ENCODE measurements around the gene LEMD2. TPM values are rescaled to one million over a fixed set of nuclear protein-coding genes. Genes with fewer than 3 reads are reported as not detected.

Gene LEMD2
- total RNA-seq, 4 donors from 2014 or later: 31.0 to 83.3 (median 37.6) TPM

- Histone ChIP-seq H3K27ac (no peak overlapping the region), H3K4me1 (no peaks in the 10 kb centered on the region), H3K4me3 (no peak overlapping the region), H3K9me3 (no peaks in the 10 kb centered on the region), H3K36me3 (no peaks in the 10 kb centered on the region), H3K27me3 (no peaks in the 10 kb centered on the region)
- no peak for DNase-seq
- no peak for TF ChIP-seq POLR2A (IDR thresholded peaks at IDR 0.05)
- TF ChIP-seq, protein P1, sequence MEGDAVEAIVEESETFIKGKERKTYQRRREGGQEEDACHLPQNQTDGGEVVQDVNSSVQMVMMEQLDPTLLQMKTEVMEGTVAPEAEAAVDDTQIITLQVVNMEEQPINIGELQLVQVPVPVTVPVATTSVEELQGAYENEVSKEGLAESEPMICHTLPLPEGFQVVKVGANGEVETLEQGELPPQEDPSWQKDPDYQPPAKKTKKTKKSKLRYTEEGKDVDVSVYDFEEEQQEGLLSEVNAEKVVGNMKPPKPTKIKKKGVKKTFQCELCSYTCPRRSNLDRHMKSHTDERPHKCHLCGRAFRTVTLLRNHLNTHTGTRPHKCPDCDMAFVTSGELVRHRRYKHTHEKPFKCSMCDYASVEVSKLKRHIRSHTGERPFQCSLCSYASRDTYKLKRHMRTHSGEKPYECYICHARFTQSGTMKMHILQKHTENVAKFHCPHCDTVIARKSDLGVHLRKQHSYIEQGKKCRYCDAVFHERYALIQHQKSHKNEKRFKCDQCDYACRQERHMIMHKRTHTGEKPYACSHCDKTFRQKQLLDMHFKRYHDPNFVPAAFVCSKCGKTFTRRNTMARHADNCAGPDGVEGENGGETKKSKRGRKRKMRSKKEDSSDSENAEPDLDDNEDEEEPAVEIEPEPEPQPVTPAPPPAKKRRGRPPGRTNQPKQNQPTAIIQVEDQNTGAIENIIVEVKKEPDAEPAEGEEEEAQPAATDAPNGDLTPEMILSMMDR (IDR thresholded peaks at IDR 0.05): no peak
- intact Hi-C loops (cut with DNase I; ENCODE audit: low total_unique reads): no loop called here
These were observed 55.3 kb downstream of the LEMD2 start for GRCh38 chr6:33733709-33734007.

DNA sequence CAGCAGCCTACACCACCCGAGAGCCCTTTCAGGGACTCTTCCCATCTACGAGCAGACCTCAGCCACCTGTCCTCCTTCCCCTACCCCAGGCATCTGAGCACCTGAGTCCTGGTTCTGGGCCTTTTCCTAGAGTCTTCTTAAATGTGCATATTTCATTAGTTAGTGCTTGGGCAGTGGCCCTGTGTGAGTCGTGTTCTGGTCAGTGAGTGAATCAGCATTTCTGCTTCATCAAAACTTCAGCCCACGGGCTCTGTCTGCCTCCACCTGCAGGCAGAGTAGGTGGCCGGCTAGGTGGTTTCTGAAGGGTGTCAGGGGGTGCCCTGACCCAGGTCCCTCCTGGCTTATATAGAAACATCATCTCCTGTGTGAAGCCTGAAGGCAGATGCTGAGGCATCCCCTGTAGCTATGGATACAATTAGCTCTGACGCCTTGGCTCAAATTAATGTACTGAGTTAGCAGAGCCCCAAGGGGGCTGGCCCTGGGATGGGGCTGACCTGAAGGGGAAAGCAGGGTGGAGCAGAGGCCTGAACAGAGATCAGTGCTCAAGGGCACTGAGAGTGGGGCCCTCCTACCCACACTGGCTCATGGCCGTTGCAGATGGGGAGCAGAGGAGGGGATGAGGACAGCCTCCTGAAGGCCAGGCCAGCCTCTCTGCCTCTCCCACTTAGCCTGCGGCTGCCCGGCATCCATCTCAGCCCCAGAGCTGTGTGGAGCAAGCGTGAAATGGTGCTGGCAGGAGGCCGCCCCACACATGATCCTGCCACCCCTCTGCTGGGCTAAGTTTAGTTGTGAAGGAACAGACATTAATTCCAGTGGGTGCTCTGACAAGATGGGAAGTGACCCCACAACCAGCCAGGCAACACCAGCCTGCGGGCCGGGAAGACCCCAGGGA is 55.9 kb downstream of the LEMD2 start:
- Histone ChIP-seq H3K27ac (no peak overlapping the region), H3K4me3 (no peak overlapping the region), H3K9me3 (no peaks in the 10 kb centered on the region), H3K4me1 (no peaks in the 10 kb centered on the region), H3K36me3 (no peaks in the 10 kb centered on the region), H3K27me3 (no peaks in the 10 kb centered on the region)
- intact Hi-C loops (cut with DNase I; ENCODE audit: low total_unique reads): no loop called here
- DNase-seq: no peak
- TF ChIP-seq POLR2A (IDR thresholded peaks at IDR 0.05): no peak
- TF ChIP-seq, protein P1 (IDR thresholded peaks at IDR 0.05): no peak

GRCh38 chr6:33732385-33732784 is 56.5 kb downstream of the LEMD2 start:
- no peaks in the 10 kb centered on the region for H3K36me3 ChIP-seq
- no peak overlapping the region for H3K27ac ChIP-seq
- intact Hi-C loops (cut with DNase I; ENCODE audit: low total_unique reads): no loop called here
- H3K4me1 ChIP-seq: no peaks in the 10 kb centered on the region
- no peak overlapping the region for H3K4me3 ChIP-seq
- no peaks in the 10 kb centered on the region for H3K9me3 ChIP-seq
- TF ChIP-seq, protein P1 (IDR thresholded peaks at IDR 0.05): no peak
- no peak for TF ChIP-seq POLR2A (IDR thresholded peaks at IDR 0.05)
- no peak for DNase-seq
- no peaks in the 10 kb centered on the region for H3K27me3 ChIP-seq

DNA sequence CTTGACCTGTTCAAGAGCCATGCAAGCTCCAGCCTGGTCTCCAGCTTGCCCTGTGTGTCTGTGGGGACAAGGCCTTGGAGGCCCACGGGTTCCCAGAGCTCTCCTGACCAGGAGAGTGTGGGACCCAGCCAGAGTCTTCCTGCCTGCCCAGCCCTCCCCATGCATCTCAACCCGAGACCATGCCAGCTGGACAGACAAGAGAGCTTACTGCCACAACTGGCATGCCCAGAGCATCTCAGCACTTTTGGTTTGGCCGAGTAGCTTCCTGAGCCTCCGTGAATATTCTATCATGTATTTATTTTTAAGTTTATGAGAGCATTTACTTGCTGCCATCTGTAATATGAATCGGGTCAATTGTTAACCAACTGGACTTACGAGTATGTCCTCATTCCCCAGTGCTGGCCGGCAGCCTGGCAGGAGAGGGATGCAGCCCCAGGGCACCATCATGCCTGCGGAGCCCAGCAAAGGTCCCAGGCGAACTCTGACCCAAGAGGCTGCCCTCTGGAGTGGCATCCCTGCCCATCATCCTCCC is 57.1 kb downstream of the LEMD2 start:
- H3K4me1 ChIP-seq: no peaks in the 10 kb centered on the region
- no peaks in the 10 kb centered on the region for H3K27me3 ChIP-seq
- no peak overlapping the region for H3K4me3 ChIP-seq
- TF ChIP-seq, protein P1 (IDR thresholded peaks at IDR 0.05): no peak
- no peak for TF ChIP-seq POLR2A (IDR thresholded peaks at IDR 0.05)
- intact Hi-C loops (cut with DNase I; ENCODE audit: low total_unique reads): no loop called here
- no peak overlapping the region for H3K27ac ChIP-seq
- DNase-seq: no peak
- H3K9me3 ChIP-seq: no peaks in the 10 kb centered on the region
- H3K36me3 ChIP-seq: no peaks in the 10 kb centered on the region

- no peak for DNase-seq
- Histone ChIP-seq H3K27me3 (no peaks in the 10 kb centered on the region), H3K4me3 (no peak overlapping the region), H3K9me3 (no peaks in the 10 kb centered on the region), H3K36me3 (no peaks in the 10 kb centered on the region), H3K27ac (no peak overlapping the region), H3K4me1 (no peaks in the 10 kb centered on the region)
- TF ChIP-seq, protein P1 (IDR thresholded peaks at IDR 0.05): no peak
- TF ChIP-seq POLR2A (IDR thresholded peaks at IDR 0.05): no peak
- intact Hi-C loops (cut with DNase I; ENCODE audit: low total_unique reads): no loop called here
These were observed 57.9 kb downstream of the LEMD2 start for GRCh38 chr6:33731035-33731434.
